ENCODE results near the gene CASD1. TPM values are rescaled to one million over a fixed set of nuclear protein-coding genes. Genes with fewer than 3 reads are reported as not detected.

CASD1 gene
- total and polyA plus RNA-seq, 2 of the 4 experiments (the other 2 are of a cell fraction) = 4.0 to 4.5 TPM

GRCh38 chr7:94525923-94526322 is 16.3 kb downstream of the CASD1 start:
- Histone ChIP-seq H3K36me3 (ENCODE audit: control insufficient read depth, insufficient read depth, low read length) (no peaks in the 10 kb centered on the region), H3K4me1 (ENCODE audit: control insufficient read depth, insufficient read depth, low read length) (no peaks in the 10 kb centered on the region), H3K79me1 (ENCODE audit: low read depth in 1 of 2, low read length in 2 of 2) (no peaks in the 10 kb centered on the region), H3K4me3 (ENCODE audit: insufficient read depth, low read depth, low read length) (no peak overlapping the region), H2BK5ac (ENCODE audit: low read depth, low read length, poor library complexity, severe bottlenecking) (no peak overlapping the region), H2AK5ac (ENCODE audit: low read depth, low read length) (no peak overlapping the region), H2AFZ (replicated peaks; ENCODE audit: low read length, poor library complexity) (no peak overlapping the region), H3K9me3 (ENCODE audit: control insufficient read depth, insufficient read depth, low read length) (no peaks in the 10 kb centered on the region), H3K4ac (ENCODE audit: low read depth, low read length) (no peak overlapping the region), H3K18ac (ENCODE audit: low read depth, low read length) (no peak overlapping the region), H4K20me1 (ENCODE audit: insufficient read depth, low read length) (no peaks in the 10 kb centered on the region), H2AK9ac (replicated peaks; ENCODE audit: low read depth, low read length, poor library complexity) (no peak overlapping the region), H3K27ac (ENCODE audit: insufficient read depth, low read length) (no peak overlapping the region), H2BK120ac (ENCODE audit: low read depth, low read length) (no peak overlapping the region), H2BK20ac (ENCODE audit: low read depth, low read length) (no peak overlapping the region), H4K8ac (ENCODE audit: low read depth in 2 of 2, low read length in 2 of 2) (no peak overlapping the region), H2BK15ac (ENCODE audit: low read depth, low read length) (no peak overlapping the region), H3K9ac (ENCODE audit: low read depth, low read length) (no peak overlapping the region), H3K9me1 (ENCODE audit: insufficient read depth, low read length) (peaks cover 5% of the 10 kb centered on the region; the same call in 1 of the 2 replicates), H3K23ac (ENCODE audit: low read depth, low read length) (no peak overlapping the region), H3K56ac (ENCODE audit: extremely low read depth, insufficient read depth, low read length) (no peak overlapping the region), H3K4me2 (ENCODE audit: low read depth, low read length) (no peak overlapping the region), H4K5ac (ENCODE audit: low read depth, low read length) (no peak overlapping the region), H3K14ac (replicated peaks; ENCODE audit: low read depth, low read length) (no peak overlapping the region), H4K91ac (ENCODE audit: insufficient read depth, low read depth, low read length) (no peak overlapping the region), H3K27me3 (ENCODE audit: control insufficient read depth, insufficient read depth, low read length) (no peaks in the 10 kb centered on the region)
- DNase-seq (no peak), ATAC-seq (ENCODE audit: low read depth) (no peak)
- in situ Hi-C loops (cut with MboI; ENCODE audit: low sequenced_read_pairs) = no loop called here
- ChIA-PET CTCF (no interaction called here), POLR2A (ENCODE audit: unreplicated experiment) (no interaction called here)
- no peak for TF ChIP-seq SMC3 (IDR thresholded peaks at IDR 0.05; ENCODE audit: low read depth, low read length)
- intact Hi-C loops (cut with micrococcal nuclease) = loop anchor here (5.0 kb wide), 1 partner anchor 86 kb away; no protein-coding TSS in a partner anchor
- no CpG with 5 or more reads among the region's 3 CpGs for WGBS, 2 experiments (ENCODE audit: extremely low coverage in 2 of 2, insufficient read length in 1 of 2)
- dilution Hi-C loops (cut with HindIII; ENCODE audit: low sequenced_read_pairs, unreplicated experiment) = no loop called here
- BruUV-seq (replicated peaks) = no TSS peak
